Loucy (cell line): ENCODE results near the gene CSAG2.
"Not testable (repeated sequence)": the region's sequence is repeated elsewhere in the genome, so short reads cannot be mapped to it uniquely, and the experiment has no call there.

Source experiments
- EZH2phosphoT487 ChIP-seq: fragments of 200-600 bp; IDR thresholded peaks from 2 replicates; pipeline ENCODE4 v1.6.1; 2018; ENCODE audit warnings: antibody characterized with exemption, mild to moderate bottlenecking, moderate library complexity, borderline replicate concordance
- TF ChIP-seq, protein P1 (sequence below): fragments of 200-600 bp; sonication (generic); conservative IDR thresholded peaks from 2 replicates; pipeline ENCODE4 v1.5.1; 2014; ENCODE audit warnings: mild to moderate bottlenecking, antibody characterized with exemption, low read length

DNA sequence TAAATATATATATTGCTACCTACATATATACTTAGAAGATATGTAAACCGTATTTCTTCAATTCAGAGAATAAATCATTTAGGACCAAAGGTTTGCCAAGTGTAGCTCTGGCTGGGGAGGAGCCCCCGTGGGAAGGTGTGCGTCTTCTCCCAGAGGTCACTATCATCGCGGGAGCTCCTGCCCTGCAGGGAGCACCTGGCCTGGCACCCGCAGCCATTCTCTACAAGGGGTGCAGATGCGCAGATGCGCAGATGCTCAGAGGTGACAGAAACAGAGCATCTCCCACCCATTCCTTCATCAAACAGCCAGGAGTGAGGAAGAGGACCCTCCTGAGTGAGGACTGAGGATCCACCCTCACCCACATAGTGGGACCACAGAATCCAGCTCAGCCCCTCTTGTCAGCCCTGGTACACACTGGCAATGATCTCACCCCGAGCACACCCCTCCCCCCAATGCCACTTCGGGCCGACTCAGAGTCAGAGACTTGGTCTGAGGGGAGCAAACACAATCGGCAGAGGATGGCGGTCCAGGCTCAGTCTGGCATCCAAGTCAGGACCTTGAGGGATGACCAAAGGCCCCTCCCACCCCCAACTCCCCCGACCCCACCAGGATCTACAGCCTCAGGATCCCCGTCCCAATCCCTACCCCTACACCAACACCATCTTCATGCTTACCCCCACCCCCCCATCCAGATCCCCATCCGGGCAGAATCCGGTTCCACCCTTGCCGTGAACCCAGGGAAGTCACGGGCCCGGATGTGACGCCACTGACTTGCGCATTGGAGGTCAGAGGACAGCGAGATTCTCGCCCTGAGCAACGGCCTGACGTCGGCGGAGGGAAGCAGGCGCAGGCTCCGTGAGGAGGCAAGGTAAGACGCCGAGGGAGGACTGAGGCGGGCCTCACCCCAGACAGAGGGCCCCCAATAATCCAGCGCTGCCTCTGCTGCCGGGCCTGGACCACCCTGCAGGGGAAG is 5.0 kb upstream of the CSAG2 start, which contains the start of gene MAGEA2B:
- TF ChIP-seq, protein P1, sequence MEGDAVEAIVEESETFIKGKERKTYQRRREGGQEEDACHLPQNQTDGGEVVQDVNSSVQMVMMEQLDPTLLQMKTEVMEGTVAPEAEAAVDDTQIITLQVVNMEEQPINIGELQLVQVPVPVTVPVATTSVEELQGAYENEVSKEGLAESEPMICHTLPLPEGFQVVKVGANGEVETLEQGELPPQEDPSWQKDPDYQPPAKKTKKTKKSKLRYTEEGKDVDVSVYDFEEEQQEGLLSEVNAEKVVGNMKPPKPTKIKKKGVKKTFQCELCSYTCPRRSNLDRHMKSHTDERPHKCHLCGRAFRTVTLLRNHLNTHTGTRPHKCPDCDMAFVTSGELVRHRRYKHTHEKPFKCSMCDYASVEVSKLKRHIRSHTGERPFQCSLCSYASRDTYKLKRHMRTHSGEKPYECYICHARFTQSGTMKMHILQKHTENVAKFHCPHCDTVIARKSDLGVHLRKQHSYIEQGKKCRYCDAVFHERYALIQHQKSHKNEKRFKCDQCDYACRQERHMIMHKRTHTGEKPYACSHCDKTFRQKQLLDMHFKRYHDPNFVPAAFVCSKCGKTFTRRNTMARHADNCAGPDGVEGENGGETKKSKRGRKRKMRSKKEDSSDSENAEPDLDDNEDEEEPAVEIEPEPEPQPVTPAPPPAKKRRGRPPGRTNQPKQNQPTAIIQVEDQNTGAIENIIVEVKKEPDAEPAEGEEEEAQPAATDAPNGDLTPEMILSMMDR = not testable (repeated sequence)
- not testable (repeated sequence) for TF ChIP-seq EZH2phosphoT487
